Measurements from ENCODE around the gene ABTB2. TPM values are rescaled to one million over a fixed set of nuclear protein-coding genes. Genes with fewer than 3 reads are reported as not detected.
A peak's percentile ranks its signal among the peaks of the same experiment; 100 is the strongest.

The ABTB2 gene
- total and polyA plus RNA-seq, 9 of the 15 experiments (the other 6 are each of a cell fraction or from before 2014, with no cell fraction given): 0.03 to 0.18 (median 0.12) TPM; not detected in 2

DNA sequence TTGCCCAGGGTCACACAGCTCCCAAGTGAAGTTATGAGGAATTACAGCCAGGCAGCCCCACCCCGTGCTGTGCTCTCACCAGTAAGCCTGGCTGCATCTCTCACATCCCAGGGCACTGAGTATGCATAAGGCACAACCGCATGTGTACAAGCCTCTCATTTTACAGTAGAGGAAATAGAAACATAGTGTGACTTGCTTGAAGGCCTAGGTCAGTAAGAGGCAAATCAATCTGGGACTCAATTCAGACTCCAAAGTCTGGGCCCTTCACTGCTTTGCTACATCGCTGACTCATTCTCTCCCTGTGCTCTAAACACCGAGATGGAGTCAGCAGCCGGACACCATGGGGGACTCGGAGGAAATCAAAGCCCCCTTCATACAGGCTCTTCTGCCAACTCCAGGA is 7.9 kb downstream of the ABTB2 start:
- BruUV-seq (replicated peaks): no TSS peak
- Histone ChIP-seq H3K4me3 (no peak overlapping the region), H3K9me3 (replicated peaks; ENCODE audit: control insufficient read depth, insufficient read depth, low read depth, low read length) (no peaks in the 10 kb centered on the region), H3K27me3 (ENCODE audit: control insufficient read depth in 2 of 2, insufficient read depth in 2 of 2, low read length in 2 of 2) (peaks cover 19 to 40% of the 10 kb centered on the region in 2 experiments), H3K9ac (ENCODE audit: insufficient read depth in 1 of 2, low read depth in 2 of 2, low read length in 2 of 2) (no peak overlapping the region), H3K79me2 (ENCODE audit: control insufficient read depth, insufficient read depth, low read length) (no peaks in the 10 kb centered on the region), H4K20me1 (replicated peaks; ENCODE audit: control insufficient read depth, insufficient read depth, low read length) (peaks cover 4% of the 10 kb centered on the region), H3K9me1 (ENCODE audit: control insufficient read depth, insufficient read depth, low read length) (no peaks in the 10 kb centered on the region), H3K36me3 (ENCODE audit: control insufficient read depth, insufficient read depth, low read length) (no peaks in the 10 kb centered on the region), H3K4me1 (replicated peaks in 1 of 2; ENCODE audit: control insufficient read depth in 2 of 2, insufficient read depth in 2 of 2, low read length in 2 of 2) (no peaks in the 10 kb centered on the region), H3K4me2 (ENCODE audit: insufficient read depth, low read length) (no peak overlapping the region), H3K27ac (ENCODE audit: extremely low read depth, low read depth, low read length) (no peak overlapping the region), H2AFZ (ENCODE audit: low read depth, low read length) (no peak overlapping the region)
- in situ Hi-C loops (cut with MboI) (loop anchor here (10.0 to 25.0 kb wide), 2 partner anchors 355 to 513 kb away; no protein-coding TSS in a partner anchor), intact Hi-C loops (cut with micrococcal nuclease) (loop anchor here (10.0 kb wide), 1 partner anchor 495 kb away; no protein-coding TSS in a partner anchor)
- CTCF ChIA-PET (ENCODE audit: low intra/inter-chr PET ratio): interaction anchor here (0.5 to 0.9 kb wide), 2 partner anchors 162 to 353 kb away, joined by 3 read pairs; no protein-coding TSS in a partner anchor
- FAIRE-seq: no peak
- DNase-seq (ENCODE audit: extremely low read depth in 1 of 4, low spot score in 3 of 4): no peak
- no peak for ATAC-seq
- POLR2A ChIA-PET: no interaction called here
- 3% methylated on average over 6 of the region's 6 CpGs for WGBS (ENCODE audit: insufficient coverage, low coverage, missing lambda C conversion rate)
- TF ChIP-seq NFE2 (IDR thresholded peaks at IDR 0.05; ENCODE audit: low read depth) (0 out of 2 replicates have a peak, but pooled peaks have one; percentile 27), TEAD1 (CRISPR knock-in tag; IDR thresholded peaks at IDR 0.05) (no peak)

DNA sequence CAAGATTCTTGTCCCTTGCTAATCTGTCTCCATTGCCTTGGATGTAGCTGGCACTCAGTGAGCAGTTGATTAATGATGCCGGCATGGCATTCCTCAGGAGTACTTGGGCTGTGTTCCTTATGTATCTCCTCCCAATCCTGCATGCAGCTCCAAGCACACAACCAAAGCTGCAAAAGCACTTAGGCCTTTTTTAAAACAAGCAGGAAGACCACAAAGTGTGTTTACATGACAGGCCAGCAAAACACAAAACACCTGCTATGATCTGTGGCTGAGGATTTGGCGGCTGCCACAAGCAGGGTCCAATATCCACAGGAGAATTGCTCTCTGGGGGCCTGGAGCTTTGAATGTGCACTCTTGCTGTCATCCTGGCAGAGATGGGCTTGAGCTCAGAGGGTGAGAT is 8.9 kb downstream of the ABTB2 start:
- ChIA-PET CTCF (ENCODE audit: low intra/inter-chr PET ratio) (interaction anchor here (0.5 kb wide), 1 partner anchor 102 kb away, joined by 7 read pairs; no protein-coding TSS in a partner anchor), POLR2A (interaction anchor here (1.0 kb wide), 1 partner anchor 9 kb away, joined by 4 read pairs; the partner anchor contains the start of gene ABTB2)
- no peak for ATAC-seq
- H3K36me3 ChIP-seq (ENCODE audit: control insufficient read depth, insufficient read depth, low read length): no peaks in the 10 kb centered on the region
- no peaks in the 10 kb centered on the region for H3K4me1 ChIP-seq (replicated peaks in 1 of 2; ENCODE audit: control insufficient read depth in 2 of 2, insufficient read depth in 2 of 2, low read length in 2 of 2)
- no peaks in the 10 kb centered on the region for H3K9me3 ChIP-seq (replicated peaks; ENCODE audit: control insufficient read depth, insufficient read depth, low read depth, low read length)
- intact Hi-C loops (cut with micrococcal nuclease) (no loop called here), in situ Hi-C loops (cut with MboI) (loop anchor here (25.0 kb wide), 1 partner anchor 512 kb away; no protein-coding TSS in a partner anchor)
- H3K4me3 ChIP-seq: no peak overlapping the region
- no peak overlapping the region for H3K4me2 ChIP-seq (ENCODE audit: insufficient read depth, low read length)
- peaks cover 23 to 48% of the 10 kb centered on the region in 2 experiments for H3K27me3 ChIP-seq (ENCODE audit: control insufficient read depth in 2 of 2, insufficient read depth in 2 of 2, low read length in 2 of 2)
- WGBS (ENCODE audit: insufficient coverage, low coverage, missing lambda C conversion rate): 5% methylated on average over 2 of the region's 2 CpGs
- H3K79me2 ChIP-seq (ENCODE audit: control insufficient read depth, insufficient read depth, low read length): no peaks in the 10 kb centered on the region
- FAIRE-seq: no peak
- H2AFZ ChIP-seq (ENCODE audit: low read depth, low read length): no peak overlapping the region
- no peaks in the 10 kb centered on the region for H3K9me1 ChIP-seq (ENCODE audit: control insufficient read depth, insufficient read depth, low read length)
- H3K9ac ChIP-seq (ENCODE audit: insufficient read depth in 1 of 2, low read depth in 2 of 2, low read length in 2 of 2): no peak overlapping the region
- peaks cover 4% of the 10 kb centered on the region for H4K20me1 ChIP-seq (replicated peaks; ENCODE audit: control insufficient read depth, insufficient read depth, low read length)
- no peak for DNase-seq (ENCODE audit: extremely low read depth in 1 of 4, low spot score in 3 of 4)
- BruUV-seq (replicated peaks): no TSS peak
- no peak overlapping the region for H3K27ac ChIP-seq (ENCODE audit: extremely low read depth, low read depth, low read length)
- TF ChIP-seq ATF1 (CRISPR knock-in tag; IDR thresholded peaks at IDR 0.05) (no peak), ATF1 (tag; IDR thresholded peaks at IDR 0.05) (no peak), HDGF (IDR thresholded peaks at IDR 0.05) (no peak), ZNF436 (CRISPR knock-in tag; IDR thresholded peaks at IDR 0.05) (no peak), RBBP5 (IDR thresholded peaks at IDR 0.05; ENCODE audit: borderline replicate concordance, insufficient read depth, low read length, poor library complexity, severe bottlenecking) (no peak), ETS2 (tag; IDR thresholded peaks at IDR 0.05; ENCODE audit: borderline replicate concordance, poor library complexity, severe bottlenecking) (no peak), NCOA1 (IDR thresholded peaks at IDR 0.05; ENCODE audit: low read depth) (no peak), BMI1 (IDR thresholded peaks at IDR 0.05; ENCODE audit: low read length) (no peak), NFRKB (IDR thresholded peaks at IDR 0.05; ENCODE audit: low read depth) (no peak), ARHGAP35 (IDR thresholded peaks at IDR 0.05; ENCODE audit: partially characterized antibody) (no peak)
- TF ChIP-seq, protein P1, sequence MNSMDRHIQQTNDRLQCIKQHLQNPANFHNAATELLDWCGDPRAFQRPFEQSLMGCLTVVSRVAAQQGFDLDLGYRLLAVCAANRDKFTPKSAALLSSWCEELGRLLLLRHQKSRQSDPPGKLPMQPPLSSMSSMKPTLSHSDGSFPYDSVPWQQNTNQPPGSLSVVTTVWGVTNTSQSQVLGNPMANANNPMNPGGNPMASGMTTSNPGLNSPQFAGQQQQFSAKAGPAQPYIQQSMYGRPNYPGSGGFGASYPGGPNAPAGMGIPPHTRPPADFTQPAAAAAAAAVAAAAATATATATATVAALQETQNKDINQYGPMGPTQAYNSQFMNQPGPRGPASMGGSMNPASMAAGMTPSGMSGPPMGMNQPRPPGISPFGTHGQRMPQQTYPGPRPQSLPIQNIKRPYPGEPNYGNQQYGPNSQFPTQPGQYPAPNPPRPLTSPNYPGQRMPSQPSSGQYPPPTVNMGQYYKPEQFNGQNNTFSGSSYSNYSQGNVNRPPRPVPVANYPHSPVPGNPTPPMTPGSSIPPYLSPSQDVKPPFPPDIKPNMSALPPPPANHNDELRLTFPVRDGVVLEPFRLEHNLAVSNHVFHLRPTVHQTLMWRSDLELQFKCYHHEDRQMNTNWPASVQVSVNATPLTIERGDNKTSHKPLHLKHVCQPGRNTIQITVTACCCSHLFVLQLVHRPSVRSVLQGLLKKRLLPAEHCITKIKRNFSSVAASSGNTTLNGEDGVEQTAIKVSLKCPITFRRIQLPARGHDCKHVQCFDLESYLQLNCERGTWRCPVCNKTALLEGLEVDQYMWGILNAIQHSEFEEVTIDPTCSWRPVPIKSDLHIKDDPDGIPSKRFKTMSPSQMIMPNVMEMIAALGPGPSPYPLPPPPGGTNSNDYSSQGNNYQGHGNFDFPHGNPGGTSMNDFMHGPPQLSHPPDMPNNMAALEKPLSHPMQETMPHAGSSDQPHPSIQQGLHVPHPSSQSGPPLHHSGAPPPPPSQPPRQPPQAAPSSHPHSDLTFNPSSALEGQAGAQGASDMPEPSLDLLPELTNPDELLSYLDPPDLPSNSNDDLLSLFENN (IDR thresholded peaks at IDR 0.05; ENCODE audit: low read depth in 2 of 2, low read length in 2 of 2): no peak

All from K562 (cell line).